HFFc6 (cell line): ENCODE data around the gene ADIPOR2. TPM values are rescaled to one million over a fixed set of nuclear protein-coding genes. Genes with fewer than 3 reads are reported as not detected.

Experiments
- DNase-seq: peaks from one replicate; pipeline ENCODE4 v3.0.0-alpha.2; 2018
- H3K27ac Mint-ChIP-seq: 2 replicates; pipeline ENCODE4 v1.8.0; 2020; ENCODE audit warnings: mild to moderate bottlenecking, mixed read lengths
- H3K27me3 Mint-ChIP-seq: 2 replicates; pipeline ENCODE4 v1.8.0; 2021; ENCODE audit warnings: mild to moderate bottlenecking, moderate library complexity, mixed read lengths; ENCODE audit not compliant: insufficient read depth
- H3K36me3 Mint-ChIP-seq: 2 replicates; pipeline ENCODE4 v1.8.0; 2021; ENCODE audit warnings: low read depth, mixed read lengths
- H3K4me1 Mint-ChIP-seq: 2 replicates; pipeline ENCODE4 v1.8.0; 2020; ENCODE audit warnings: low read depth, mixed read lengths
- H3K4me3 Mint-ChIP-seq: 2 replicates; pipeline ENCODE4 v1.8.0; 2020; ENCODE audit warnings: mild to moderate bottlenecking, moderate library complexity, mixed read lengths
- H3K9me3 Mint-ChIP-seq: 2 replicates; pipeline ENCODE4 v1.8.0; 2020; ENCODE audit warnings: mild to moderate bottlenecking, mixed read lengths
- total RNA-seq, 6 experiments: library from RNA; stranded (reverse); fragmentation: NEBNext Ultra II Directional; extraction: Animal tissue kit (Norgen Biotek cat#: 25700); gene quantifications; 2 replicates in 1 of 6; 3 replicates in 5 of 6; pipeline ENCODE4 v1.2.3, GENCODE V29; 2021
- TF ChIP-seq, protein P1 (sequence below): fragments of 200-600 bp; sonication (generic); IDR thresholded peaks from 2 replicates; pipeline ENCODE4 v1.5.0; 2021; ENCODE audit warnings: antibody characterized with exemption, mild to moderate bottlenecking

Gene ADIPOR2
- total RNA-seq, 6 experiments from 2014 or later: 38.9 to 50.1 (median 44.9) TPM

DNA sequence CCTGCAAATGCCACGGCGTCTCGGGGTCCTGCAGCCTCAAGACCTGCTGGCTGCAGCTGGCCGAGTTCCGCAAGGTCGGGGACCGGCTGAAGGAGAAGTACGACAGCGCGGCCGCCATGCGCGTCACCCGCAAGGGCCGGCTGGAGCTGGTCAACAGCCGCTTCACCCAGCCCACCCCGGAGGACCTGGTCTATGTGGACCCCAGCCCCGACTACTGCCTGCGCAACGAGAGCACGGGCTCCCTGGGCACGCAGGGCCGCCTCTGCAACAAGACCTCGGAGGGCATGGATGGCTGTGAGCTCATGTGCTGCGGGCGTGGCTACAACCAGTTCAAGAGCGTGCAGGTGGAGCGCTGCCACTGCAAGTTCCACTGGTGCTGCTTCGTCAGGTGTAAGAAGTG lies 45.1 kb upstream of the ADIPOR2 start:
- peaks cover 5% of the 10 kb centered on the region for H3K27me3 Mint-ChIP-seq
- DNase-seq: no peak
- H3K27ac Mint-ChIP-seq: peak overlapping the region; percentile 93; the same call in 1 of the 2 replicates
- H3K4me3 Mint-ChIP-seq: no peak overlapping the region
- TF ChIP-seq, protein P1, sequence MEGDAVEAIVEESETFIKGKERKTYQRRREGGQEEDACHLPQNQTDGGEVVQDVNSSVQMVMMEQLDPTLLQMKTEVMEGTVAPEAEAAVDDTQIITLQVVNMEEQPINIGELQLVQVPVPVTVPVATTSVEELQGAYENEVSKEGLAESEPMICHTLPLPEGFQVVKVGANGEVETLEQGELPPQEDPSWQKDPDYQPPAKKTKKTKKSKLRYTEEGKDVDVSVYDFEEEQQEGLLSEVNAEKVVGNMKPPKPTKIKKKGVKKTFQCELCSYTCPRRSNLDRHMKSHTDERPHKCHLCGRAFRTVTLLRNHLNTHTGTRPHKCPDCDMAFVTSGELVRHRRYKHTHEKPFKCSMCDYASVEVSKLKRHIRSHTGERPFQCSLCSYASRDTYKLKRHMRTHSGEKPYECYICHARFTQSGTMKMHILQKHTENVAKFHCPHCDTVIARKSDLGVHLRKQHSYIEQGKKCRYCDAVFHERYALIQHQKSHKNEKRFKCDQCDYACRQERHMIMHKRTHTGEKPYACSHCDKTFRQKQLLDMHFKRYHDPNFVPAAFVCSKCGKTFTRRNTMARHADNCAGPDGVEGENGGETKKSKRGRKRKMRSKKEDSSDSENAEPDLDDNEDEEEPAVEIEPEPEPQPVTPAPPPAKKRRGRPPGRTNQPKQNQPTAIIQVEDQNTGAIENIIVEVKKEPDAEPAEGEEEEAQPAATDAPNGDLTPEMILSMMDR: no peak
- no peaks in the 10 kb centered on the region for H3K9me3 Mint-ChIP-seq
- peaks cover 74% of the 10 kb centered on the region for H3K4me1 Mint-ChIP-seq
- peaks cover 62% of the 10 kb centered on the region for H3K36me3 Mint-ChIP-seq

DNA sequence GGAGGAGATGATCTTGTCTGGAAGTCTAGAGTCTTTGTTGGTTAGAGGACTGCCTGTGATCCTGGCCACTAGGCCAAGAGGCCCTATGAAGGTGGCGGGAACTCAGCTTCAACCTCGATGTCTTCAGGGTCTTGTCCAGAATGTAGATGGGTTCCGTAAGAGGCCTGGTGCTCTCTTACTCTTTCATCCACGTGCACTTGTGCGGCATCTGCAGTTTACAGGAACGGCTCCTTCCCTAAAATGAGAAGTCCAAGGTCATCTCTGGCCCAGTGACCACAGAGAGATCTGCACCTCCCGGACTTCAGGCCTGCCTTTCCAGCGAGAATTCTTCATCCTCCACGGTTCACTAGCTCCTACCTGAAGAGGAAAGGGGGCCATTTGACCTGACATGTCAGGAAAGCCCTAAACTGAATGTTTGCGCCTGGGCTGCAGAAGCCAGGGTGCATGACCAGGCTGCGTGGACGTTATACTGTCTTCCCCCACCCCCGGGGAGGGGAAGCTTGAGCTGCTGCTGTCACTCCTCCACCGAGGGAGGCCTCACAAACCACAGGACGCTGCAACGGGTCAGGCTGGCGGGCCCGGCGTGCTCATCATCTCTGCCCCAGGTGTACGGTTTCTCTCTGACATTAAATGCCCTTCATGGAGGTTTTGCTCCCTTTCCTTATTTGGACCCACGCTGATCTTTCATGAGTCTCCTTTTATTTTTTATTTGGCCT lies 44.1 kb upstream of the ADIPOR2 start:
- peaks cover 3% of the 10 kb centered on the region for H3K27me3 Mint-ChIP-seq
- peaks cover 66% of the 10 kb centered on the region for H3K36me3 Mint-ChIP-seq
- TF ChIP-seq, protein P1: no peak
- no peak overlapping the region for H3K4me3 Mint-ChIP-seq
- peak overlapping the region; percentile 40 for H3K27ac Mint-ChIP-seq
- DNase-seq: no peak
- peaks cover 73% of the 10 kb centered on the region for H3K4me1 Mint-ChIP-seq
- no peaks in the 10 kb centered on the region for H3K9me3 Mint-ChIP-seq

DNA sequence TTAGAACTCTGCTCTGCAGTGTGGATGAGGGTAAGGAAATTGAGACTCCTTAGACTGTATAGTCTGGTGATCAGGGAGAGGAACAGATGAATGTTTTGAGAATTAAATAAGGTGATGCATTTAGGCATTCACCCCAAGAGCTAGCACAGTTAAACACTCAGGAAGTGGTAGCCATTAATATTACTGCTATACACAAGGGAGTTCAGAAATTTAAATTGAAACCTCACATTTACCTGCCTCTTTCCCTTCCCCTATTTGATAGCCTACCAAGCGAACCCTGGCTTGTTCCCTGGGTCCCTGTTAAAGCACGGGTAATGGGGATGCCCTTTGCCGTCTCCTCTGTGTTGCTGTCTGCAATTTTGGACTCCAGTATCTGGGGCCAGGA lies 43.6 kb upstream of the ADIPOR2 start:
- TF ChIP-seq, protein P1: no peak
- Mint-ChIP-seq H3K27me3 (peaks cover 2% of the 10 kb centered on the region; the same call in 1 of the 2 replicates), H3K9me3 (no peaks in the 10 kb centered on the region), H3K4me3 (no peak overlapping the region), H3K36me3 (peaks cover 62% of the 10 kb centered on the region), H3K27ac (peak overlapping the region; percentile 29; the same call in 1 of the 2 replicates), H3K4me1 (peaks cover 70% of the 10 kb centered on the region)
- DNase-seq: no peak

DNA sequence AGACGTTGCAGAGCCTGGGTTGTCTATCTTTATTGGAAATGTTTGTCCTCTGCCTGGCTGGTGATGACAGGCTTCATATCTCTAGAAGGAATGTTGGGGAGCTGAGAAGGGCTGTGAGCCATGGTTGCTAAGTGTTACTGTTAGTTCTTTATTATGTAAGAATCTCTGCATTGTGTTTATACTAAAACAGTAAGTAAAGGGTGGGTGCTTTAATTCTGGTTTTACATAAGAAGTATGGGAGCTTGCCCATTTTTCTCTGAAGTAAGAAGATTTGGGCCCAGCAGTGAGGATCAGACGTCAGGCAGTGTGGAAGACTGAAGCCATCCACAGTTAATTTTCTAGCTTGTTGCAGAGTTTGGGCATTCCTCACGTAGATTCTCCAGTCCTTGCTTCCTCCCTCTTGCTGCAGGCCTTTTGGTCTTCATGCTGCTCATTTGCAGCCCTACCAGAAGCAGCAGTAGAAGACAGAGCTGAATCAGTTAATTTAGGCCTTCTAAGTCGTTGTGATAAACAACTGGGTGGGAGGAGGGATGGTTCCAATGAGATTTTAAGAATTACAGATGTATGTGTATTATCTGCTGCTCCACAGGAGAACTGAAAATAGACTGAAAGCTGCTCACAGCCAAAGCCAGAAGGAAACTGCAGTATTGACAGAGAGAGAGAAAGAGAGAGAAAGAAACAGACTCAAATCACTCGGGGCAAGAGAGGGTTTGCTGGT lies 40.5 kb upstream of the ADIPOR2 start:
- DNase-seq: no peak

DNA sequence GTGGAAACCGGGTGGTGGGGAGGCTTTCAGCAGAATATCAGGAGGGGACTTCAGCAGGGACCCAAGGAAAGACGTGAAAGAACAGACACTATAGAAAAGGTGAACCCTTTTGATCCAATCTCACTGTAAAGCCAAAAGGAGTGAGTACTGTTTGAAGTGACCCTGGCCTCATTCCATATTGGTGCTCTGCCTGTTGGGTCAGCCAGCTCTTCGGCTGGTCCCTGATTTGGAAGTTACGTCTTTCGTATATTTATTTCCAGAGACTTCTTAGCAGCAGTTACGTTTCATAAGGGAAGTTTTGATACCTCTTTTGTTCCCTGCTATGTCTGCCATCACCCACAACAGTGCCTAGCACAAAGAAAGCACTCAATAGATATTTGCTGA lies 39.9 kb upstream of the ADIPOR2 start:
- Mint-ChIP-seq H3K4me1 (peaks cover 48% of the 10 kb centered on the region), H3K4me3 (no peak overlapping the region), H3K36me3 (peaks cover 50% of the 10 kb centered on the region), H3K27ac (peak overlapping the region; percentile 66), H3K27me3 (peaks cover 4% of the 10 kb centered on the region; the same call in 1 of the 2 replicates), H3K9me3 (no peaks in the 10 kb centered on the region)
- DNase-seq: no peak
- TF ChIP-seq, protein P1: no peak

More for the DNA sequence above, 40.5 kb upstream of the ADIPOR2 start:
- peak overlapping the region; percentile 1; the same call in 1 of the 2 replicates for H3K4me3 Mint-ChIP-seq
- peaks cover 50% of the 10 kb centered on the region for H3K36me3 Mint-ChIP-seq
- H3K9me3 Mint-ChIP-seq: no peaks in the 10 kb centered on the region
- H3K27me3 Mint-ChIP-seq: peaks cover under 1% of the 10 kb centered on the region; the same call in 1 of the 2 replicates
- H3K4me1 Mint-ChIP-seq: peaks cover 50% of the 10 kb centered on the region
- TF ChIP-seq, protein P1: no peak
- H3K27ac Mint-ChIP-seq: peak overlapping the region; percentile 66
